GF-D8 (cell line): ENCODE data around the gene ATAD3B.

ENCODE experiments used
- DNase-seq: peaks from one replicate; lab custom pipeline; 2025; lab: John Stamatoyannopoulos, UW

Gene ATAD3B

GRCh38 chr1:1535201-1536018 is 63.8 kb downstream of the ATAD3B start:
- no peak for DNase-seq

- DNase-seq, result no peak
Measured at GRCh38 chr1:1536019-1536937, 64.7 kb downstream of the ATAD3B start.

DNA sequence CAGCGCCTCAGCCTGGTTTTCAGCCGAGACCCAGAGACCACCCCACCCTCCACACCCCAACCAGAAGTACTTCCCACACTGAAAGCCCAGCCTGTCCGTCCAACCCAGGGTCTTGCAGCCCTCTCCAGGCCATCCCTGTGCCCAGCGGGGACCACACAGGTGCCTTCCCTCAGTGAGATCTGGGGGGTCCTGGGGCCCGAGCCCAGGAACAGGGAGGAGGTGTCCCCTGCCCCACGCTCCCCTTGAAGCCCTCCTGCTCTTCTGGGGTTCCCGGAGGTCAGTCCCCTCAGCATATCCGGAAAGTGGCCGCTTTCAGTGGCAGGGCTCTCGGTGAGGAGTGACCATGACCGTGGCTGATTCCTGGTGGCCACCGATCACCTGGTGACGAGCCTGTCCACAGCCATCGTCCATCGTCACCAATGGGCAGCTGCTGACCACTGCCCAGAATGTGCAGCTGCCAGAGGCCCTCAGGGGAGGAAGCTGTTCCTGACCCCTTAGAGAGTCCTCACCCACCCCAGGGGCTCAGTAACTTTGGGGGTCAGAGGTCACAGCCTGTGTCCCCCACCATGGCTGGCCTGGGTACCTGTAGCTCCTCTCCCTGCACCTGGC is 65.5 kb downstream of the ATAD3B start:
- no peak for DNase-seq

- no peak for DNase-seq
Measured at GRCh38 chr1:1537626-1538250, 66.2 kb downstream of the ATAD3B start.

- no peak for DNase-seq
Measured at GRCh38 chr1:1538334-1538733, 66.8 kb downstream of the ATAD3B start.

DNA sequence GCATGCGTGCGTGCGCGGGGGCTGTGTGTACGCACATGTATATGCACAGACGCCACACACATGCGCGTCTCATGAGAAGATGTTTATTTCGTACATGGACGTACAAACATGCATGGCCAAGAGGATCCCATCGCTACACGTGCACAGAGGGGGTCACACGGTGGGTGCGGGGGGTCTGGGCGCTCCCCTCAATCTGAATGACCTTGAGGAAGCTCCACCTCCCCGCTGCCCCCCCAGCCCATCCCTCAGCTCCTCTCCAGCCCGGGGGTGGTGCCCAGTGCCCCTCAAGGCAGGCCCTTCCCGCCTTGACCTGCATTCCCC is 67.4 kb downstream of the ATAD3B start:
- DNase-seq, result no peak

- DNase-seq, result no peak
Measured at GRCh38 chr1:1539310-1540089, 67.9 kb downstream of the ATAD3B start.

DNA sequence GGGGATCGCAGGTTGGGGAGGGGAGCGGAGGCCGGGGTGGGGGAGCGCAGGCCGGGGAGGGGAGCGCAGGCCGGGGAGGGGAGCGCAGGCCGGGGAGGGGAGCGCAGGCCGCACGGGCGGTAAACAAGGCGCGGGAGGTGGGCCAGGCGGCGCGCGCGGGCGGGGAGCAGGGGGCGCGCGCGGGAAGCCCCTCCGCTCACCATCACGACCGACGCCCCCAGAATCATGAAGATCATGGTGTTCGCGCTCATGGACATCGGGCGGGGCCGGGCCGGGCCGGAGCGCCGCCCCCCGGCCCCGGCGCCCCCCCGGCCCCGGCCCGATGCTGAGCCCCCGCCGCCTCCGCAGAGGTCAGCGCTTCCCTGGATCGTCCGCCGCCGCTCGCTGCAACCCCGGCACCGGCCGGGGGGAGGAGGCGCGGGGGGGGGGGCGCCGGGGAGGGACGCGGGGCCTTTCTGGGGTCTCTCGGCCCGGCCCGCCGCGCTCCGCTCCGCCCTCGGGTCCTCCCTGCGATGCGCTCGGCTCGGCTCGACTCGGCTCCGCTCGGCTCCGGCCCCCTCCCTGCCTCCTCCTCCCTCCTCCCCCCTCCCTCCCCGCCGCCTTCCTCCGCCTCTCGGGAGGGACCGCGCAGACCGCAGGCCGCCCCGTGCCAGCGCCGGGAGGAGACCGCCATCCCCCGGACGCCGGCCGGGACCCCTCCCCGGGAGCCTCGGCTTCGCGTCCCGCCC is 68.7 kb downstream of the ATAD3B start, which contains the start of gene TMEM240:
TMEM240 (minus strand) TSS at position 535 of the 728 bp plus-strand sequence; CDS start at position 257, 278 bp downstream.
- DNase-seq, result no peak

DNA sequence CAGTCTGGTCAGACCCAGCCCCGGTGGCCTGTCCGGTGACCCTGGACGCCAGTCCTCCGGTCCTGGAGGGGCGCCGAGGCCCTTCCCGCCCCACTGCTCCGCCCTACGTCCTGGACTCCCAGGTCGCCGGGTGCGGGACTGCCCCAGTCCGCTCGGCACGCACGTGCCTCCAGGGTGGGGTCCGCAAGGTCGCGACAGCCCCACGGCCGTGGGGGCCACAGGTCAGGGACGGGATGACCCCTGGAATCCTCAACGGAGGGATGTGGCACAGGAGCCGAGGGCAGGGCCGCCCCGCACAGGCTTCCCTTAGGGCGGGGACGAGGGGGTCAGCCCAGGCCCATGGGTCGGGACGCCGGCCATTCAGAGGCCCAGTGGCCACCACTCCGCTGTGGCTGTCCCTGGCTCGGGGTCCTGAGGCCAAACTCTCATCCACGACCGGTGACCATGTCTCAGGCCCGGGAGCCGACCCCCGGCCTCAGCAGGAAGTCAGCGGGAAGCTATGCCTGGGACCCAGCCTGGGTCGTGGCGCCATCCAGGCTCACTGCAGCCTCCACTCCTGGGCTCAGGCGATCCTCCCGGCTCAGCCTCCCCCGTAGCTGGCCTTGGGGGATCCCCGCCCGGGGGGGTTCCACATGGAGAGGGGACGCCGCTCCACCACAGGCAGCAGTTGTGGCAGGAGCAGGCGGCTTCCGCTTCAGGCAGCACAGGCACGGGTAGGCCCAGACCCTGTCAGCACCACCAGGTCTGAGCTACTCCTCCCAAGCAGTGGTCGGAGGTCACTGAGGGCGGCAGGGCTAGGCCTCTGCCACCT is 69.5 kb downstream of the ATAD3B start:
- no peak for DNase-seq

- DNase-seq, result no peak
Measured at GRCh38 chr1:1541956-1542765, 70.6 kb downstream of the ATAD3B start.

DNA sequence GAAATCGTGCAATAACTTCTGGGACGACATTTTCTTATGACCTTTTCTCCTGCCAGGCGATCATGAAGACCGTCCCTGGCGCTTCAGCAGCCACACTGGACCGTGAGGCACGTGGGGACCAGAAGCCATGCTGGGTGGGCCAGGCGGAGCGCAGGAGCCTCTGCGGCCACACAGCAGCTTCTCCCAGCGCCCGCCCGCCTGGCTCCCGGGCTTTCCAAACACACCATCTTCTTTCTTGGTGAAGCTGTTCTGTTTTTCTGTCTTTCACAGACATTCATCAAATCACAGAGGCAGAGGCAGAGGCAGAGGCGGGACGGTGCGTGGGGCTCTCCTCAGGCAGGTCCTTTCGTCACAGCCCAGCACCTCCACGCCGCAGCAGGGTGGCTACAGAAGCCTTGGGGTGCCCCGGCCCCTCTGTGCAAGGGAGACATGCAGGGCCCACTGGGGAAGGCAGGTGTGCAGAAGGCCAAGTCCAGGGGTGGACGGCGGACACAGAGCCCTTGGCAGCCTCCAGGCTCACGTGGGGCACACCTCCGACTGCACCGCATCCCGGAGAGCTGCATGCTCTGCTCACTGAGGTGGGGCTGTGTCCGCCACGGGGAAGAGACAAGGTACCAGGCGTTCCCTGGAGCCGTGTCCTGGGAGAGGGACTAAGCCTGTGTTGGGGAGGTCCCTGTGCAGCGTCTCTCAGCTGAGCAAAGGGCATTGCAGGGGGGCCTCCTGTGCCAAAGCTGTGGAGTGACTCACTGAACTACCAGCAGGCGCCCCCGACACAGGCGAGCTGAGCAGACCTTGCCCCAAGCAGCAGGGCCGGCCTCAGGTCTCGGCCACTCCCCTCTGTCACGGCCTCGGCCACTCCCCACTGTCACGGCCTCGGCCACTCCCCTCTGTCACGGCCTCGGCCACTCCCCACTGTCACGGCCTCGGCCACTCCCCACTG is 71.5 kb downstream of the ATAD3B start:
- no peak for DNase-seq

DNA sequence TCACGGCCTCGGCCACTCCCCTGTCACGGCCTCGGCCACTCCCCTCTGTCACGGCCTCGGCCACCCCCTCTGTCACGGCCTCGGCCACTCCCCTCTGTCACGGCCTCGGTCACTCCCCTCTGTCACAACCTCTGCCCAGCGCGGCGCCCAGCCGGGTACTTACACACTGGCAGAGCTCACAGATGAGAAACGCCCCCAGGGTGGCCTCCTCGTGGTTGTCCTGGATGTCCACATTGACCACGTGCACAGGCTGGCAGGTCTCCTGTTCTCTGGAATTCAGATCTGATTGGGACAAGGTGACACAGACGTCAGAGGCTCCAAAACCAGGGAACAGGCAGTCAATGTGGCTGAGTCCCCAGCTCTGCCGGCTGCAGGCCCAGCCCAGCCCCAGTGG is 72.1 kb downstream of the ATAD3B start:
- no peak for DNase-seq

DNA sequence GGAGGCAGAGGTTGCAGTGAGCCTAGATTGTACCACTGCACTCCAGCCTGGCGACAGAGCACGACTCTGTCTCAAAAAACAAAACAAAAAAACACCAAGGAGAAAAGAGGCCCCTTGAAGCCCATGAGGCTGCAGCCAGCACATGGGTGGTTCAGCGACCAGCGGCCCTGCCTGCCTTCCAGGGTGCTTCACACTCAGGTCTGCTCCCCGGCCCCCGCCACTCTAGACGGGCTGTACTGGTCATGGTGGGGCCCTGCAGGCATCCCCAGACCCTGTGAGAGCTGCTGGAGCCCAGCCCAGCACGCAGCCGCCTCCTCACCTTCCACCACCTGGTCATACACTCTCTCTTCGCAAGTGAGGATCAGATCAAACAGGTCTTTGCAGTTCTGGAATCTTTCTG is 73.0 kb downstream of the ATAD3B start:
- DNase-seq, result no peak
